GM18868 (cell line): ENCODE measurements around the gene PML.
A peak's percentile ranks its signal among the peaks of the same experiment; 100 is the strongest.

Experiments used
- ATAC-seq: cut with Tn5 transposase; IDR thresholded peaks from one replicate; pipeline ENCODE4 v1.9.1; 2021; ENCODE audit warnings: mild to moderate bottlenecking, moderate library complexity; ENCODE audit not compliant: unreplicated experiment

PML gene

DNA sequence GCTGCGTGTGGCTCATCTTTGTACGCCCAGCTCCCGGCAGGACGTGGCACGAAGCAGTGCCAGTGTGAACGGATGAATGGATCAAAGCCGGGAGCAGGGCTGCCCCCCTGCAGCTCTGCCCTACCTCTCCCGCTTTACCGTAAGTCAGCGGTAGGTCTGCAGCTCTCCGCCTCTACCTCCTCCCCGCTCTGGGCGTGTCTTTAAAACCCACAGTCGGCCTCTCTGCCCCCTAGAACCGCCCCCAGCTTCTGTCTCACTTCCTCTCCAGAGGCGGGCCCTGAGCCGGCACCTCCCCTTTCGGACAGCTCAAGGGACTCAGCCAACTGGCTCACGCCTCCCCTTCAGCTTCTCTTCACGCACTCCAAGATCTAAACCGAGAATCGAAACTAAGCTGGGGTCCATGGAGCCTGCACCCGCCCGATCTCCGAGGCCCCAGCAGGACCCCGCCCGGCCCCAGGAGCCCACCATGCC lies at the start of gene PML:
Gene PML (plus strand): TSS at position 304 of the 471 bp plus-strand sequence. CDS start 97 bp downstream, at position 401.
- ATAC-seq: peak; percentile 79

- no peak for ATAC-seq
Measured at GRCh38 chr15:73945130-73945508, 49.4 kb upstream of the PML start.

DNA sequence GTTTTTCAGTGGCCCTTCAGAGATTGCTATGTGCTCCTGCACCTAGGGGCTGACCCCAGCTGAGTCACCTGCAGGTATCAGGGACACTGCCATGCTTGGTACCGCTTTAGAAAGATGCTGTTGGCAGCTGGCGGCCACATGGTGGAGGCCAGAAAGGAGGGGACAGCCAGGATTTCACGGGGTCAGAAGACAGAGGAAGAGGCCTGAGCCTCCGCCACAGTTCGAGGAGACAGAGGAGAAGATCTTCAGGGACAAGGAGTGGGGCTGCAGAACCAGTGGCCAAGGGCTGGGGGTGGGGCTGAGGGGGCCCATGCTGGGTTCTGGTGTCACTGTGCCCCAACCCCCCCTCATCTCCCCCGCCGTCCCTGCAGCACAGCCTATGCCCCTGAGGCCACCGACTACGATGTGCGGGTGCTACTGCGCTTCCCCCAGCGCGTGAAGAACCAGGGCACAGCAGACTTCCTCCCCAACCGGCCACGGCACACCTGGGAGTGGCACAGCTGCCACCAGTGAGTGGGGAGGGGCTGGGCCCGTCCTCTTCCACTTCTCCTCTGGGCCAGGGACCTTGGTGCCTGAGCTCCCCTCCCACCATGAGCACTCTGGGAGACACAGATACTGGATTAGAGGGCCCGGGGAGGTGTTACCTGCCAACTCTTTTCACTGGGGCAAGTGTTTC lies 48.3 kb upstream of the PML start:
- ATAC-seq: no peak

DNA sequence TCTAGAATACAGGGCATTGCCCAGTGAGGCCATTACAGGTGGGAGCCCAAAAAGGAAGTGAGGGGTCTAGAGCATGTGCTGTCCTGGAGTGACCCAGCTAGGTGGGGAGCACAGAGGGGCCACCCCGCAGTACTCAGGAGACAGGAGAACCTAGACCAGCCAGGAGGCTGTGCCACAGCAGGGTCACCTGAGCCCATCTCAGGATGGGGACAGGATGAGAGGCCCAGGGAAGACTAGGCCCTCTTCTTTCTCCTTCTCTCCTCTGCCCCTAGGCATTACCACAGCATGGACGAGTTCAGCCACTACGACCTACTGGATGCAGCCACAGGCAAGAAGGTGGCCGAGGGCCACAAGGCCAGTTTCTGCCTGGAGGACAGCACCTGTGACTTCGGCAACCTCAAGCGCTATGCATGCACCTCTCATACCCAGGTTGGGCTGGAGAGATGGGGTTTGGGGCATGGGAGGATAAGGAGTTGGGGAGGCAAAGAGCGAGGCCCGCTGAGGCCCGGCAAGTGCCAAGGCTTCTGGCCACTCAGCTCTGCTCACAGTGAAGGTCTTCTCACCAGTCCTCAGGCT lies 47.6 kb upstream of the PML start:
- no peak for ATAC-seq

DNA sequence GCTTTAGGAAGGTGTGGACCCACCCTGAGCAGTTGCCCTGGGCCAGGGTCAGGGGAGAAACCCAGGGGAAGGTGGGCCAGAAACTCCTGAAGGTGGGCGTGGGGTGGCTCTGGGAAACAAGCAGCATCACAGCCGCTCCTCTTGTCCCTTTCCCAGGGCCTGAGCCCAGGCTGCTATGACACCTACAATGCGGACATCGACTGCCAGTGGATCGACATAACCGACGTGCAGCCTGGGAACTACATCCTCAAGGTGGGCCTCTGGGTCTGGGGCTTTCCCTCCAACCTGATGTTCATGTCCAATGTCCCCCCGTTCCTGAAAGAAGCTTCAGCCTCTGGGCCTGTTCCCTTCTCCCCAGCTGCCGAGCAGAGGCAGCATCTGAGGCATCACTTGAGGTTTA lies 46.9 kb upstream of the PML start:
- ATAC-seq: no peak

DNA sequence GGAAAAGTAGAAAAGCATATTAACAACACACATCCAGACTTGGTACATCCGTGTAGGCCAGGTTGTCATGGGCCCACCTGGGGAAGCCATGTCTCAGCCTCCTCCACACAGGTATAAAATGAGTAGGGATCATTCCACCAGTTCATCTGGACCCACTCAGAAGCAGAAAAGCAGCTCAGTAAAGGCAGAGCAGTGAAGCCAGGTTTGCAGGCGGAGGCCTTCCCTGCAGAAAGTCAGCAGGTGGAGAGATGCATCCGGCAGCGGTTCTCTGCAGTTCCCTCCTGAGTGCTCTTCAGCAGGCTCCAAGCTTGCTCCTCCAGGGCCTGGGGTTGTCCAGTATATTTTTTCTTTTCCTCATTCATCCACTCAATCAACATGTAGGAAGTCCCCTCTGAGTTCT lies 46.1 kb upstream of the PML start:
- no peak for ATAC-seq

DNA sequence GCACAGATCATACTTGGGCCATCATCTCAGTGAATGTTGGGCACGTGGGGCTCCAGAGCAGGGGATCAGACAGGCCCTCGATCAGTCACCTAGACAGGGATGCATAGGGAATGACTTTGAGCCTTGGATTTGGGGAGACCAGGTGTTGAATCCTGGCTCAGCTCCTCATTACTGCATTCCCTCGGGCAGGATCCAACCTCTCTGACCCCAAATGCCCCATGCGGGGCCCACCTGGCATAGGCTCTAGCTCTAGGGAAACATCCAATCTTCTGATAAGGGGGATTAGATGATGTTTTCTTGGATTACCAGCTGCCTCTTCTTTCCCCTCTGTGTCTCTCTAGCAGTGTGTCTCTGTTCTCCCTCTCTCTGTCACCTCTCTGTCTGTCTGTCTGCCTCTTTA lies 45.5 kb upstream of the PML start:
- ATAC-seq: no peak

- no peak for ATAC-seq
Measured at GRCh38 chr15:73949496-73949895, 45.0 kb upstream of the PML start.

GRCh38 chr15:73950479-73950830 lies 44.1 kb upstream of the PML start:
- no peak for ATAC-seq

- ATAC-seq: no peak
Measured at GRCh38 chr15:73950831-73951561, 43.5 kb upstream of the PML start.

DNA sequence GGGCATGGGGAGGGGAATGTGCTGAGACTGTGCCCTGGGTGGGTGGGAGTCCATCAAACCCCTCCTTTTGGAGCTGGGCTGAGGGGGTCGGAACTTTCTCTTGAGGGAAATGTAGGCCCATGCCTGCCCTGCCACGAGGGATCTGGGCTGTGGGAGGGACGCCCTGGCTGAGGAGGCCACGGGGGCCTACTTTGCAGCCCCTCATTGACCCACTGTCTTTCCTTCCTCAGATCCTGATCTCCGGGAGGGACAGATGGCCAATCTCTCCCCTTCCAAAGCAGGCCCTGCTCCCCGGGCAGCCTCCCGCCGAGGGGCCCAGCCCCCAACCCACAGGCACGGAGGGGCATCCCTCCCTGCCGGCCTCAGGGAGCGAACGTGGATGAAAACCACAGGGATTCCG lies 42.9 kb upstream of the PML start:
- ATAC-seq: no peak

GRCh38 chr15:73952171-73952912 lies 42.2 kb upstream of the PML start:
- ATAC-seq: no peak

GRCh38 chr15:73952913-73953750 lies 41.4 kb upstream of the PML start:
- ATAC-seq: no peak

DNA sequence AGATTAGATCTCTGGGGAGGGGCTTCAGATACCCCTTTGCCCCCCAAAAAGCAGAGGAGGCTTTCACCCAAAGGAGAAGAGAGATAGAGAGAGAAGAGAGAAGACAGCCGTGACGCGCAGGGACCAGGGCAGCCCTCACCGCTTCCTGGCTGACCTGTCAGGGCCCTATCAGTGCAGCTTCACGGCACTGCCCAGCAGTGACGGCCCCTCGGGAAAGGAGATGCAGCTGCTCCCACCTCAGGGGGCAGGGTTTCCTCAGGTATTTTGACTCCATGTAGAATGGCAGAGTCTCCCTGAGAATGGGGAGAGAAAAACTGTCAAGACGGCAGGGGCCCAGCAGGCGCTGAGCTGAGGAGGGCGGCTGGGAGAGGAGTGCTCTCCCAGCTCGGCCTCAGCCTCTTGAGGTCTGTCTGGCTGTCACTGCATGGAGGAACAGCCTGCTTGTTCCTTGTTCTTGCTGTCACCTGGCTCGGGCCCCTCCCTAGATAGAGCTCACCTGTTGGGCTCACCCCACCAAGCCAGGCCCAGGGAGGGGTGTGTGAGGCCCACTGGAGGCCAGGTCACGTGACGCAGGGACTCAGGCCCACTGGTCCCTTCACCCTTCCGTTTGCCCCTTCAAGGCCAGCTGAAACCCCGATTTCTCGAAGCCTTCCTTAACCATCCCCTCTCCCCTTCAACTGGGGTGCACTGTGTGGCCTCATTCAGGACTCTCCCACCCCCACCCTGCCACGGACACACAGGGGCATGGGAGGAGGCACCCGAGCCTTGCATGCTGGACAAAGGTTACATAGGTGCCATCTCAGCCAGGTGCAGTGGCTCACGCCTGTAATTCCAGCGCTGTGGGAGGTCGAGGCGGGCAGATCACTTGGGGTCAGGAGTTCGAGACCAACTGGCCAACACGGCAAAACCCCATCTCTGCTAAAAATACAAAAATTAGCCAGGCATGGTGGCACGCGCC lies 40.0 kb upstream of the PML start:
- ATAC-seq: no peak

- ATAC-seq: no peak
Measured at GRCh38 chr15:73955326-73955725, 39.2 kb upstream of the PML start.

DNA sequence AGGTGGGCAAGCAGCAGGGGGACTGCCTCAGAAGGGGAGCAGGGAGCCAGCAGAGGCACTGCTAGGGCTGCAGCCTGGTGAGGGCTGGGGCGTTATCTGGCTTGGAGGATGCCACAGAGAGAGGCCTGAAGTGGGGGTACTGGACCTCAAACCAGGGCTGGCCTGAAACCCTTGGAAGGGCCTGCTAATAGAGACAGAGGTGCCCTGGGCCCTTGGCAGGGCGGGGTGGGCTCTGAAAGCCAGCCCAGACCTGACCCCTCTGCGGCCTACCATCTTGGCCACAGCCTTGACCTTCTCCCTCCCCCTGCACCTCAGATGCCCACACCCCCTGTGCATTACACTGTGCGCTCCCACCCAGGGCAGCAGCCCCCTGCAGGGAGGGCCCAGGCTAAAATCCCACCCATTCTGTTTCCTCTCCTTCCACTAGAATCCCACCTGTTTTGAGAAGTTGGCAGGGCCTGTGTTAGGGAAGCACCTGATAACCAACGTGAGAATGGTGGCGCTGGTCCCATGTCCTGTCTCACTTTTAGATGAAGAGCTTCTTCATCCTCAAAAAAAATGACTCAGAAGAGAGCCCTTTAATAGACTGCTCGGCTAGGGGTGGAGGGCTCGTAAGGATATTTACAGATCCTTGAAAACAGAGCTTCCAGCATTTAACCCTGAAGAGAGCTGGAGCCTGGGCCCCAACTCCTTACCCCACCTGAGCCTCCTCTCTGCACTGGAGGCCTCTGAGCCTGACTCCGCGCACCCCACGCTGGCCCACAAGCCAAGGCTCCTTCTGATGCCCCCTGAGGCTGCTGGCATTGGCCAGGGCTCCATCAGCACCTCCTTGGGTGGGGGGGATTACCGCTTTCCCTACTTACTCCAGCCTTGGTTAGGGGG lies 38.4 kb upstream of the PML start:
- no peak for ATAC-seq

GRCh38 chr15:73956743-73957135 lies 37.8 kb upstream of the PML start:
- no peak for ATAC-seq

DNA sequence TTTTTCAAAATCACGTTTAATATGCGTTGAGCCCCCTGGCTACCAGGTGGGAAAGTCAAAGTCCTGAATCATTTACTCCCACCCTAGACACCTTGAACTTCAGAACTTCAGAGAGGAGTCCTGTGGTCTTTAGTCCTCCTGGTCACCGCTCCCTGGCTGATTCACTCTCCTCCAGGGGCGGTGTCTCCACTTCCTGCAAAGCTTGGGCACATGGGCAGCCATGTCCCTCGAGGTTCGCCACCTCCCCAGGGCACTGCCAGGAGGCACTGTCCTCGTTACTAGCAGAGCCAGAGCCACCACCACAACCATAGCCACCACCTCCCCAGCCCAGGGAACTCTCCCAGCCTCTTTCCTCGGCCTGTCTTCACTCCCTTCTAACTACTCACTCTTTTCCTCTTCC lies 37.2 kb upstream of the PML start:
- no peak for ATAC-seq

DNA sequence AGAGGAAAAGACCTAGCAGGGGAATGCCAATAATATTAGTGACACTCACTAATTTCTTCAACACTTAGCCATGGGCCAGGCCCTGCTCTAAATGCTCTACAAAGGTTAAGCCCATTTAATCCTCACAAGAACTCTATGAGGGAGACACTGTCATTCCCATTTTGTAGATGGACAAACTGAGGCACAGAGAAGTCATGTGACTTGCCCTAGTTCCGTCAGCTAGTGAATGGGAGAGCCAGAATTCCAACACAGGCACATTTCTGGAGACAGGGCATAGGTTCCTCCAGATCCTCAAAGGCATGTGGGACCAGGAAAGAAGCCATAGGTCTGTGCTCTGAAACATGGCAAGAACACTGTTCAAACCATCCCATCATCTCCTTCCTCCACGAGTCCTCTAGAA lies 36.7 kb upstream of the PML start:
- ATAC-seq: no peak
